Neuron (in vitro differentiated cells): ENCODE measurements around the gene NOX4.
"Not testable (repeated sequence)": the region's sequence is repeated elsewhere in the genome, so short reads cannot be mapped to it uniquely, and the experiment has no call there.

Experiments
- H2AFZ ChIP-seq: one replicate; pipeline ENCODE4 v1.6.1; 2013; ENCODE audit warnings: low read depth, mild to moderate bottlenecking, inconsistent platforms, low read length, moderate library complexity
- H3K27me3 ChIP-seq: one replicate; pipeline ENCODE4 v1.6.1; 2013; ENCODE audit warnings: low read length; ENCODE audit not compliant: insufficient read depth
- H3K36me3 ChIP-seq: one replicate; pipeline ENCODE4 v1.6.1; 2013; ENCODE audit warnings: low read length; ENCODE audit not compliant: insufficient read depth
- H3K4me1 ChIP-seq: one replicate; pipeline ENCODE4 v1.6.1; 2013; ENCODE audit warnings: low read length; ENCODE audit not compliant: insufficient read depth
- H3K4me3 ChIP-seq: 2 replicates; pipeline ENCODE4 v1.5.1; 2013; ENCODE audit warnings: mild to moderate bottlenecking, low read length, moderate library complexity
- H3K9me3 ChIP-seq: one replicate; pipeline ENCODE4 v1.6.1; 2013; ENCODE audit warnings: low read length

NOX4 gene

GRCh38 chr11:89303029-89303428 is 188.1 kb downstream of the NOX4 start:
- not testable (repeated sequence) for H3K9me3 ChIP-seq, H2AFZ ChIP-seq

DNA sequence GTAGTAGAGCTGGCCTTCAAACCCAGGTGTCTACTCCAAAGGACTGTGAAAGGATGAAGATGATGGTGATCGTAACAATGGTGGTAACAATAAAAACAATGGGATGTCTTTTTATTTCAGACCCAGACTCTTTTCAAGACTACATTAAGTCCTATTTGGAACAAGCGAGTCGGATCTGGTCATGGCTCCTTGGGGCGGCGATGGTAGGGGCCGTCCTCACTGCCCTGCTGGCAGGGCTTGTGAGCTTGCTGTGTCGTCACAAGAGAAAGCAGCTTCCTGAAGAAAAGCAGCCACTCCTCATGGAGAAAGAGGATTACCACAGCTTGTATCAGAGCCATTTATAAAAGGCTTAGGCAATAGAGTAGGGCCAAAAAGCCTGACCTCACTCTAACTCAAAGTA is 196.2 kb downstream of the NOX4 start:
- H3K4me3 ChIP-seq, H3K4me1 ChIP-seq, H3K27me3 ChIP-seq, H3K36me3 ChIP-seq, H2AFZ ChIP-seq, H3K9me3 ChIP-seq: not testable (repeated sequence)

More at GRCh38 chr11:89303029-89303428, 188.1 kb downstream of the NOX4 start:
- not testable (repeated sequence) for H3K4me1 ChIP-seq, H3K4me3 ChIP-seq, H3K27me3 ChIP-seq, H3K36me3 ChIP-seq

DNA sequence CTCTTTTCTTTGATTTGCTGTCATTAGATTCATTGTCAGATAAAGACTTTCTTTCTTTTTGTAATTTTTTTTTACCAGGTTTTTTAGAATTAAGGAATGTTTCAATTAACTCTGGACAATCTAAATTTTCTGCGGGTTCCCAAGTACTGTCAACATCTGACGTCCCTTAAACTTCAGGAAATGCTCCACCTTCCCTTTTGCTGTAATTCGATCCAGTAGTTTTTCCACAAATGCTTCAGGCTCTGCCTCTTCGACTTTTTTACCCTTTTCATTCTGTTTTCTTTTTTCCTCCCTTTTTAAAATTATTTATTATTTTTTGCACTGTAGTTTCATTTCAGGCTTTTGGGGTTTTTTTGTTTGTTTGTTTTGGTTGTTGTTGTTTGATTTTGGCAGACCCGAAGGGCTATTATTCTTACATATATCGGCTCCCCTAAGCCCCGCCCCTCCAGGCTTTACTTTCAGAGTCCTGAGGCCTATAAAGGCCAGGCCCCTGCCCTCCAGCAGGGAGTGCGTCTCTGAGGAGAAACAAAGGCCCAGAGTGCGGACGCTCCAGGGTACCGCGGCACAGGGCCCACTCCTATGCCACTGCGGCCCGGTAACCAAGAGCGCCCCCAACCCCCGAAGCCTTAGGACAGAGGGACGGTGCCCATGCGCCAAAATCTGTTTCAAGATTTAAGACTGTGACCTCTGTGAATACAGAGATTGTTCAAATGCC is 197.1 kb downstream of the NOX4 start:
- no peaks in the 10 kb centered on the region for H3K4me1 ChIP-seq
- H2AFZ ChIP-seq: no peak overlapping the region
- H3K27me3 ChIP-seq: no peaks in the 10 kb centered on the region
- H3K4me3 ChIP-seq: no peak overlapping the region
- no peaks in the 10 kb centered on the region for H3K9me3 ChIP-seq
- H3K36me3 ChIP-seq: no peaks in the 10 kb centered on the region

- not testable (repeated sequence) for H3K4me1 ChIP-seq, H3K27me3 ChIP-seq, H3K9me3 ChIP-seq, H3K36me3 ChIP-seq, H3K4me3 ChIP-seq, H2AFZ ChIP-seq
These were observed 203.2 kb downstream of the NOX4 start for GRCh38 chr11:89288004-89288403.

GRCh38 chr11:89286601-89287000 is 204.6 kb downstream of the NOX4 start:
- not testable (repeated sequence) for H3K4me1 ChIP-seq, H3K27me3 ChIP-seq, H3K4me3 ChIP-seq, H2AFZ ChIP-seq, H3K36me3 ChIP-seq, H3K9me3 ChIP-seq

- not testable (repeated sequence) for H3K4me3 ChIP-seq, H2AFZ ChIP-seq, H3K9me3 ChIP-seq, H3K36me3 ChIP-seq, H3K27me3 ChIP-seq, H3K4me1 ChIP-seq
These were observed 210.0 kb downstream of the NOX4 start for GRCh38 chr11:89281032-89281677.

DNA sequence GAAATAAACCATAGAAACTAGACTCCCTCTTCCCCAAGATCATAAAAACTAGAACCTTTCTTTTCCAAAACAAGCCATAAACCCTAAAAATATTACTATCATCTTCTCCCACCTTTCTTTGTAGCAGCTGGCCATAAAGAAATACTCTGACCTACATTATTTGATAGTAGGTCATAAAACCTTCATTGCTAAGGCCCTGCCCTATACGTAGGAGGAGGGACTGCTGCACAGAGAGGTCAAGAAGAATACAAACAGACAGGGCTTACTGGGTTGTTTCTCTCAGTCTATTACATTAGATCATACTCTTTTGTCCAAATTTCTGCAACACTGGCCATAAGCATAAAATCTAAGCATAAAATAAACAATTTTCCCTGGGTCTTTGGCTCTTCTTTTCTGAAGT is 212.0 kb downstream of the NOX4 start:
- no peaks in the 10 kb centered on the region for H3K27me3 ChIP-seq
- H3K36me3 ChIP-seq: no peaks in the 10 kb centered on the region
- H3K9me3 ChIP-seq: no peaks in the 10 kb centered on the region
- H3K4me3 ChIP-seq: no peak overlapping the region
- H2AFZ ChIP-seq: no peak overlapping the region
- peaks cover 3% of the 10 kb centered on the region for H3K4me1 ChIP-seq

DNA sequence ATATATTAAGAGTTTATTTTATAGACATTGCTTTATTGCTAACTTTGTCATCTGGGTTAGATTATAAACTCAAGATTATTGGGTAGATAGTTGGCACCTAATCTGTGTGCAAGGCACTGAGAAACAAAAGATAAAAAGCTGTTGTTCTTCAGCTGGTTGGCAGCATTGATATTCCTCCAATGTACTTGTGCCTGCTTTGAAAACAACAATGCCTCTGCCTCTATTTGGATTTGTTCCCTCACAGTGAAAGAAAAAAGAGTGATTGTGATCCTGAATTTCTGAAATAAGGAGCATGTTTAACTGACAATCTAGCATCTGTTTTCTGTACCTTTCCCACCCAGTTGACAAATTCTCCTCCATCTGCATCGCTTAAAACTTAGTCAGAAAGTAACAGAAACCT is 215.2 kb downstream of the NOX4 start:
- H3K4me1 ChIP-seq: peaks cover 3% of the 10 kb centered on the region
- H2AFZ ChIP-seq: no peak overlapping the region
- no peak overlapping the region for H3K4me3 ChIP-seq
- no peaks in the 10 kb centered on the region for H3K9me3 ChIP-seq
- H3K36me3 ChIP-seq: no peaks in the 10 kb centered on the region
- H3K27me3 ChIP-seq: no peaks in the 10 kb centered on the region
